Bronchial epithelial cell (primary cell): ENCODE data around the gene OR5M10. TPM values are rescaled to one million over a fixed set of nuclear protein-coding genes. Genes with fewer than 3 reads are reported as not detected.

Source experiments
- DNase-seq: peaks from one replicate; pipeline ENCODE4 v3.0.0-alpha.2; 2010; ENCODE audit warnings: low read depth
- FAIRE-seq: peaks from 2 replicates; lab custom pipeline; 2011; peaks lifted over from hg19 to GRCh38; lab: Jason Lieb, UNC
- H3K27me3 ChIP-seq: 2 replicates; pipeline ENCODE4 v1.5.1; 2011; ENCODE audit warnings: low read length; ENCODE audit not compliant: control insufficient read depth, insufficient read depth
- H3K36me3 ChIP-seq: 2 replicates; pipeline ENCODE4 v1.5.1; 2011; ENCODE audit warnings: low read length; ENCODE audit not compliant: control insufficient read depth, insufficient read depth
- H3K4me3 ChIP-seq: 2 replicates; pipeline ENCODE4 v1.5.1; 2011; ENCODE audit warnings: mild to moderate bottlenecking, low read depth, low read length, control low read depth
- CTCF ChIP-seq: IDR thresholded peaks from 2 replicates; pipeline ENCODE4 v1.5.1; 2011; ENCODE audit warnings: mild to moderate bottlenecking, moderate library complexity, low read length, control low read depth, inconsistent platforms; ENCODE audit not compliant: insufficient read depth, severe bottlenecking
- total RNA-seq: library from RNA; depleted of rRNA; stranded (reverse); fragments of >200 nt; gene quantifications from 2 replicates; pipeline ENCODE4 v1.2.1, GENCODE V29; 2014

OR5M10 gene
- total RNA-seq, 1 donor from 2014 or later = not detected

- Histone ChIP-seq H3K36me3 (no peaks in the 10 kb centered on the region), H3K27me3 (no peaks in the 10 kb centered on the region), H3K4me3 (no peak overlapping the region)
- FAIRE-seq (no peak), DNase-seq (no peak)
- no peak for TF ChIP-seq CTCF
Measured at GRCh38 chr11:56545531-56545930, 32.0 kb downstream of the OR5M10 start.

GRCh38 chr11:56543739-56544138 lies 33.8 kb downstream of the OR5M10 start:
- H3K36me3 ChIP-seq = no peaks in the 10 kb centered on the region
- FAIRE-seq (no peak), DNase-seq (no peak)
- no peak for TF ChIP-seq CTCF
- no peaks in the 10 kb centered on the region for H3K27me3 ChIP-seq
- H3K4me3 ChIP-seq = no peak overlapping the region

- no peaks in the 10 kb centered on the region for H3K27me3 ChIP-seq
- FAIRE-seq (no peak), DNase-seq (no peak)
- no peak within 1 kb of the TSS for H3K4me3 ChIP-seq
- TF ChIP-seq CTCF = no peak
- H3K36me3 ChIP-seq = no peaks in the 10 kb centered on the region
Measured at GRCh38 chr11:56543157-56543556, 34.4 kb downstream of the OR5M10 start, which contains the start of gene OR5M11. Gene OR5M11, minus strand, starts transcription at chr11:56543257. Its CDS starts 0 bp downstream, at chr11:56543257.

- no peak for TF ChIP-seq CTCF
- no peak overlapping the region for H3K4me3 ChIP-seq
- FAIRE-seq (no peak), DNase-seq (no peak)
- H3K36me3 ChIP-seq = no peaks in the 10 kb centered on the region
- no peaks in the 10 kb centered on the region for H3K27me3 ChIP-seq
Measured at GRCh38 chr11:56533054-56533740, 44.3 kb downstream of the OR5M10 start.

- H3K27me3 ChIP-seq = no peaks in the 10 kb centered on the region
- no peak for TF ChIP-seq CTCF
- no peak for FAIRE-seq
- DNase-seq = no peak
- no peaks in the 10 kb centered on the region for H3K36me3 ChIP-seq
- H3K4me3 ChIP-seq = no peak overlapping the region
Measured at GRCh38 chr11:56531856-56532255, 45.7 kb downstream of the OR5M10 start.

Other genes with a start within 250 kb of the OR5M10 start
- not detected in 2 replicates for gene OR8K1, start 231.7 kb downstream of the OR5M10 start, total RNA-seq
- not detected in 2 replicates for gene OR8J1, start 223.4 kb downstream of the OR5M10 start, total RNA-seq
- not detected in 2 replicates for gene OR8U1, start 202.1 kb downstream of the OR5M10 start, total RNA-seq
- not detected in 2 replicates for gene OR5AL1, start 165.0 kb downstream of the OR5M10 start, total RNA-seq
- not detected in 2 replicates for gene OR5M3, start 104.4 kb downstream of the OR5M10 start, total RNA-seq
- not detected in 2 replicates for gene OR5M8, start 86.4 kb downstream of the OR5M10 start, total RNA-seq
- gene OR5M11, start 34.5 kb downstream of the OR5M10 start, total RNA-seq = not detected in 2 replicates
- gene OR5M1, start 37.2 kb upstream of the OR5M10 start, total RNA-seq = not detected in 2 replicates
- gene OR5AP2, start 64.7 kb upstream of the OR5M10 start, total RNA-seq = not detected in 2 replicates
- not detected in 2 replicates for gene OR5AR1, start 86.0 kb upstream of the OR5M10 start, total RNA-seq
- gene OR9G1, start 121.4 kb upstream of the OR5M10 start, total RNA-seq = not detected in 2 replicates
- not detected in 2 replicates for gene OR9G4, start 171.0 kb upstream of the OR5M10 start, total RNA-seq